ENCODE results near the gene MACROH2A1.

GRCh38 chr5:135437796-135438560 lies 38.9 kb upstream of the MACROH2A1 start:
- TF ChIP-seq CREB1 (IDR thresholded peaks at IDR 0.05; ENCODE audit: low read depth) (no peak), FOXM1 (IDR thresholded peaks at IDR 0.05; ENCODE audit: borderline replicate concordance, low read depth) (no peak), NFIC (IDR thresholded peaks at IDR 0.05) (peak; percentile 98), TAF1 (IDR thresholded peaks at IDR 0.05; ENCODE audit: low read depth) (no peak), REST (IDR thresholded peaks at IDR 0.05; ENCODE audit: low read depth) (no peak), RAD21 (IDR thresholded peaks at IDR 0.05; ENCODE audit: low read depth) (no peak), MAX (IDR thresholded peaks at IDR 0.05) (peak; percentile 97), USF1 (IDR thresholded peaks at IDR 0.05) (peak; percentile 70), CEBPB (IDR thresholded peaks at IDR 0.05) (no peak), TCF12 (IDR thresholded peaks at IDR 0.05; ENCODE audit: low read depth) (peak; percentile 78), TEAD4 (IDR thresholded peaks at IDR 0.05) (peak; percentile 65), YY1 (IDR thresholded peaks at IDR 0.05; ENCODE audit: low read depth) (no peak)

Data from Ishikawa (cell line).